Sigmoid colon (tissue), 4 donors: ENCODE results near the gene TF.

Experiments
- POLR2A ChIP-seq, 2 donors: fragments of 450-650 bp; IDR thresholded peaks; one replicate each; pipeline ENCODE4 v1.6.1; 2016; ENCODE audit warnings: antibody characterized with exemption in 2 of 2, mild to moderate bottlenecking in 2 of 2, moderate library complexity in 2 of 2
- POLR2AphosphoS5 ChIP-seq, 4 donors: sonication (generic); formaldehyde crosslinking; IDR thresholded peaks; one replicate each; pipeline ENCODE4 v1.6.1; 2017; ENCODE audit warnings: antibody characterized with exemption in 4 of 4
- TF ChIP-seq, protein P1 (sequence below), 4 experiments: fragments of 450-650 bp in 3 of 4; fragments of 200-600 bp in 1 of 4; IDR thresholded peaks; one replicate each; pipeline ENCODE4 v1.5.1; 2016 to 2019; ENCODE audit warnings: antibody characterized with exemption in 4 of 4, mild to moderate bottlenecking in 3 of 4, moderate library complexity in 2 of 4

DNA sequence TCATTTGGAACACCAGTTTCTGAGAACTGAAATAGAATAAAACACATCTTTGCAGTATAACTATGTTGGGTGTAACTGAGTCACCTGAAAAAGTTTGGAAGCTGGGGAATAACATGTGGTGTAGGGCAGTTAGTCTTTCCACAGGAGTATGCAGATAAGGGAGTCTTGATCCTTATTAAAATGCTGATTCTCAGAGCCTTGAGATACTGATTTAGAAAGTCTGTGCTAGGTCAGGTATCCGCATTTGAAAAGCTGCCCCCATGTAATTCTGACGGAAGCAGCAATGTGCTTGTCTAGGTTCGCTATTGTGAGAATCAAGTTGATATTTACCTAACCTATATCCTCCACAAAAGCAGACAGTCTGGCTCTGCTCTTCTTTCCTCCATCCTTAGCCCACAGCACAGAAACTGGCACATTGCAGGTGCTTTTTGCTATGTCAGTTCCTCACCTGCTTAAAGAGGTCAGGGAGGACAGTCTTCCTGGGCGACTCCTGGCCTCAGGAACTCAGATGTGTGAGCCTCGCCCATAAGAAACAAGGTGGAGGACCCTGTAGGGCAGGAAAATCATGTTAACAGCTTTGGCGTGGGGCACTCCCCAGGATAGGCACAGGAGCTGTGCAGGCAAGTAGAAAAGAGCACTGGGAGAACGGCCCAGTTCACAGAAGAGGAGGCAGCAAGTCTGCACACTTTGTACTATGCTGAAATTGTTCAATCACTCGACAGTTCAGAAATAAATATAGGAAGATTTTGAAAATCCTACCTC, 31.8 kb downstream of the TF start:
- TF ChIP-seq, protein P1, sequence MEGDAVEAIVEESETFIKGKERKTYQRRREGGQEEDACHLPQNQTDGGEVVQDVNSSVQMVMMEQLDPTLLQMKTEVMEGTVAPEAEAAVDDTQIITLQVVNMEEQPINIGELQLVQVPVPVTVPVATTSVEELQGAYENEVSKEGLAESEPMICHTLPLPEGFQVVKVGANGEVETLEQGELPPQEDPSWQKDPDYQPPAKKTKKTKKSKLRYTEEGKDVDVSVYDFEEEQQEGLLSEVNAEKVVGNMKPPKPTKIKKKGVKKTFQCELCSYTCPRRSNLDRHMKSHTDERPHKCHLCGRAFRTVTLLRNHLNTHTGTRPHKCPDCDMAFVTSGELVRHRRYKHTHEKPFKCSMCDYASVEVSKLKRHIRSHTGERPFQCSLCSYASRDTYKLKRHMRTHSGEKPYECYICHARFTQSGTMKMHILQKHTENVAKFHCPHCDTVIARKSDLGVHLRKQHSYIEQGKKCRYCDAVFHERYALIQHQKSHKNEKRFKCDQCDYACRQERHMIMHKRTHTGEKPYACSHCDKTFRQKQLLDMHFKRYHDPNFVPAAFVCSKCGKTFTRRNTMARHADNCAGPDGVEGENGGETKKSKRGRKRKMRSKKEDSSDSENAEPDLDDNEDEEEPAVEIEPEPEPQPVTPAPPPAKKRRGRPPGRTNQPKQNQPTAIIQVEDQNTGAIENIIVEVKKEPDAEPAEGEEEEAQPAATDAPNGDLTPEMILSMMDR (IDR thresholded peaks at IDR 0.05), result no peak
- TF ChIP-seq POLR2AphosphoS5 (IDR thresholded peaks at IDR 0.05), result no peak
- TF ChIP-seq POLR2A (IDR thresholded peaks at IDR 0.05), result no peak
